K562 (cell line): Measurements from ENCODE around the gene DNAH10. TPM values are rescaled to one million over a fixed set of nuclear protein-coding genes. Genes with fewer than 3 reads are reported as not detected.

Source experiments
- ATAC-seq: fragments of 200-7000 bp; cut with Tn5 transposase; 3 replicates; pipeline ENCODE4 v1.9.1; 2020; ENCODE audit warnings: moderate library complexity
- BruUV-seq: library from RNA; stranded (reverse); fragments of 400-500 nt; replicated peaks from 2 replicates; lab custom pipeline; 2021; lab: Mats Ljungman, UMichigan
- CTCF ChIA-PET: fragments of 300-600 bp; formaldehyde crosslinking; extraction: SDS; loops from one replicate; lab custom pipeline; 2021; ENCODE audit warnings: low intra/inter-chr PET ratio; lab: Yijun Ruan, JAX
- POLR2A ChIA-PET: fragments of 300-600, 350-650 bp; sonication (Branson Sonifier 250); formaldehyde crosslinking; extraction: SDS; loops from one replicate; lab custom pipeline; 2021; ENCODE audit warnings: antibody characterized with exemption, inconsistent platforms; lab: Yijun Ruan, JAX
- DNase-seq, 4 experiments: peaks; one replicate each; pipeline versions ENCODE4 v3.0.0 to v3.0.0-alpha.2; 2011 to 2018; ENCODE audit warnings: low spot score in 3 of 4, mixed read lengths in 3 of 4; ENCODE audit errors: extremely low read depth in 1 of 4
- FAIRE-seq: peaks from 2 replicates; lab custom pipeline; 2011; peaks lifted over from hg19 to GRCh38; lab: Jason Lieb, UNC
- H2AFZ ChIP-seq: 2 replicates; pipeline ENCODE4 v1.6.0; 2011; ENCODE audit warnings: low read depth, low read length, control low read depth, inconsistent platforms
- H3K27ac ChIP-seq: fragments of 200-600 bp; 3 replicates; pipeline ENCODE4 v1.8.0; 2011; ENCODE audit warnings: low read depth, mild to moderate bottlenecking, control low read depth, inconsistent platforms, low read length, moderate library complexity, mixed read lengths; ENCODE audit errors: extremely low read depth
- H3K27me3 ChIP-seq, 2 experiments: fragments of 300-600 bp in 1 of 2; 2 replicates in 1 of 2; 3 replicates in 1 of 2; pipeline versions ENCODE4 v1.6.0 to v1.8.0; 2011; ENCODE audit warnings: inconsistent platforms in 2 of 2, low read length in 2 of 2, mild to moderate bottlenecking in 1 of 2, mixed read lengths in 1 of 2, moderate library complexity in 1 of 2; ENCODE audit not compliant: control insufficient read depth in 2 of 2, insufficient read depth in 2 of 2
- H3K36me3 ChIP-seq: fragments of 300-600 bp; 3 replicates; pipeline ENCODE4 v1.8.0; 2011; ENCODE audit warnings: mild to moderate bottlenecking, low read length, inconsistent platforms; ENCODE audit not compliant: control insufficient read depth, insufficient read depth
- H3K4me1 ChIP-seq, 2 experiments: fragments of 200-600 bp in 1 of 2; replicated peaks in 1 of 2; 2 replicates in 1 of 2; 3 replicates in 1 of 2; pipeline versions ENCODE4 v1.5.1 to v1.8.0; 2011; ENCODE audit warnings: inconsistent platforms in 2 of 2, low read length in 2 of 2, mild to moderate bottlenecking in 1 of 2, mixed read lengths in 1 of 2, moderate library complexity in 1 of 2; ENCODE audit not compliant: control insufficient read depth in 2 of 2, insufficient read depth in 2 of 2
- H3K4me2 ChIP-seq: 2 replicates; pipeline ENCODE4 v1.6.1; 2011; ENCODE audit warnings: low read length, control low read depth, inconsistent platforms, mixed read lengths; ENCODE audit not compliant: insufficient read depth
- H3K4me3 ChIP-seq: fragments of 200-600 bp; sonication (generic), shearing (Covaris generic); 2 replicates; pipeline ENCODE4 v1.5.1; 2016; ENCODE audit warnings: control low read depth, inconsistent platforms
- H3K79me2 ChIP-seq: fragments of 200-600 bp; 3 replicates; pipeline ENCODE4 v1.8.0; 2011; ENCODE audit warnings: low read length, inconsistent platforms; ENCODE audit not compliant: control insufficient read depth, insufficient read depth
- H3K9ac ChIP-seq, 2 experiments: 2 replicates each; pipeline versions ENCODE4 v1.6.0 to v1.6.1; 2011; ENCODE audit warnings: low read depth in 2 of 2, low read length in 2 of 2, control low read depth in 1 of 2, inconsistent platforms in 1 of 2, mild to moderate bottlenecking in 1 of 2, mixed read lengths in 1 of 2; ENCODE audit not compliant: insufficient read depth in 1 of 2
- H3K9me1 ChIP-seq: one replicate; pipeline ENCODE4 v1.6.0; 2011; ENCODE audit warnings: inconsistent platforms, mild to moderate bottlenecking, low read length, moderate library complexity; ENCODE audit not compliant: control insufficient read depth, insufficient read depth
- H3K9me3 ChIP-seq: replicated peaks from 2 replicates; pipeline ENCODE4 v1.5.1; 2011; ENCODE audit warnings: low read depth, low read length, inconsistent platforms; ENCODE audit not compliant: control insufficient read depth, insufficient read depth
- H4K20me1 ChIP-seq: replicated peaks from 2 replicates; pipeline ENCODE4 v1.6.1; 2011; ENCODE audit warnings: low read length, inconsistent platforms, mixed read lengths; ENCODE audit not compliant: control insufficient read depth, insufficient read depth
- FOSL1 ChIP-seq: fragments of 200-800 bp; sonication (Bioruptor generic); conservative IDR thresholded peaks from 2 replicates; pipeline ENCODE4 v1.6.1; 2016; ENCODE audit warnings: missing genetic modification characterization, missing compliant biosample characterization
- MEF2A ChIP-seq: IDR thresholded peaks from 2 replicates; pipeline ENCODE4 v1.6.1; 2011; ENCODE audit warnings: low read depth, mild to moderate bottlenecking, low read length, moderate library complexity; ENCODE audit not compliant: control insufficient read depth
- MEF2D ChIP-seq: conservative IDR thresholded peaks from 2 replicates; pipeline ENCODE4 v1.6.1; 2016; ENCODE audit warnings: low read depth, missing genetic modification characterization, missing compliant biosample characterization
- MXI1 ChIP-seq: IDR thresholded peaks from 2 replicates; pipeline ENCODE4 v1.6.1; 2011; ENCODE audit warnings: low read depth, mild to moderate bottlenecking, improper control_type of control experiment, low read length
- ZNF224 ChIP-seq: sonication (generic); formaldehyde crosslinking; IDR thresholded peaks from 2 replicates; pipeline ENCODE4 v1.8.0; 2022; ENCODE audit warnings: mild to moderate bottlenecking, missing genetic modification reagents
- WGBS: fragments of 100-300 bp; shearing (Covaris generic); methylation state at CpG from one replicate; pipeline ENCODE4 v1.1.6; 2016; ENCODE audit warnings: low coverage, mixed read lengths; ENCODE audit not compliant: insufficient coverage; ENCODE audit errors: missing lambda C conversion rate; 5-methylcytosine and 5-hydroxymethylcytosine counted together
- in situ Hi-C: fragments of 300-500 bp; cut with MboI; formaldehyde crosslinking; loops from 4 replicates; pipeline ENCODE4 v1.15.0; 2018; ENCODE audit warnings: inconsistent platforms, mixed read lengths
- intact Hi-C: fragments of 100-400 bp; cut with micrococcal nuclease; formaldehyde crosslinking; loops from 2 replicates; pipeline ENCODE4 v1.14.2; 2022
- polyA plus RNA-seq, 8 experiments: library from polyadenylated mRNA; depleted of rRNA in 4 of 8; stranded (reverse) in 5 of 8; unstranded in 3 of 8; fragments of >200 nt; fragmentation: Nextera tagmentation in 2 of 8; fragmentation: Illumina TruSeq in 1 of 8; extraction: Ambion mirVana in 2 of 8; extraction: Trizol in 1 of 8; gene quantifications; 2 replicates each; pipeline versions ENCODE4 v1.2.1 to v1.2.3, GENCODE V29; 2011 to 2014; ENCODE audit warnings: inconsistent platforms in 1 of 8, missing spikeins in 1 of 8
- total RNA-seq, 7 experiments: library from RNA; depleted of rRNA in 6 of 7; stranded (reverse); fragments of >200 nt in 6 of 7; fragmentation: Illumina TruSeq in 2 of 7; extraction: Trizol in 2 of 7; gene quantifications; 2 replicates each; pipeline versions ENCODE4 v1.2.1 to v1.2.3, GENCODE V29; 2011 to 2021; ENCODE audit warnings: low replicate concordance in 1 of 7
- TF ChIP-seq, protein P1 (sequence below), 2 experiments: fragments of 450-650 bp in 1 of 2; sonication (generic) in 1 of 2; formaldehyde crosslinking in 1 of 2; IDR thresholded peaks in 1 of 2; conservative IDR thresholded peaks in 1 of 2; 2 replicates each; pipeline versions ENCODE4 v1.6.1 to v1.8.1; 2016 to 2023; ENCODE audit warnings: mild to moderate bottlenecking in 2 of 2, moderate library complexity in 2 of 2, inconsistent platforms in 1 of 2, missing genetic modification reagents in 1 of 2

Gene DNAH10
- total and polyA plus RNA-seq, 9 of the 15 experiments (the other 6 are each of a cell fraction or from before 2014, with no cell fraction given) = 0.01 to 0.06 (median 0.04) TPM; not detected in 1

DNA sequence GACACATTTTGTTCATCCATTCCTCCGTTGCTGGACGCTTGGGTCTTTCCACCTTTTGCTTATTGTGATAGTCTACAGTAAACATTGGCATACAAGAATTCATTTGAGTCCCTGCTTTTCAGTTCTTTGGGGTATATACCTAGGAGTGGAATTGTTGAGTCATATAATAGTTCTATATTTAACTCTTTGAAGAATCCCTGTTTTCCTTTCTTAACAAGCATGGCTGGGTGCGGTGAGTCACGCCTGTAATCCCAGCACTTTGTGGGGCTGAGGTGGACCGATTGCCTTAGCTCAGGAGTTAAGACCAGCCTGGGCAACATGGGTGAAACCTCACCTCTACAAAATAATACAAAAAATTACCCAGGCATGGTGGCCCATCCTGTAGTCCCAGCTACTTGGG lies 135.1 kb downstream of the DNAH10 start:
- H3K4me3 ChIP-seq = no peak overlapping the region
- H3K9me1 ChIP-seq = no peaks in the 10 kb centered on the region
- POLR2A ChIA-PET = no interaction called here
- H4K20me1 ChIP-seq = no peaks in the 10 kb centered on the region; the same call in none of the 2 replicates
- no peak overlapping the region for H3K4me2 ChIP-seq
- H3K79me2 ChIP-seq = no peaks in the 10 kb centered on the region
- BruUV-seq = no TSS peak
- H3K9me3 ChIP-seq = no peaks in the 10 kb centered on the region
- TF ChIP-seq MEF2D = 0 out of 2 replicates have a peak, but pooled peaks have one; percentile 53
- no peak for TF ChIP-seq MXI1
- TF ChIP-seq FOSL1 (tag) = peak; percentile 66
- 0 out of 2 replicates have a peak, but pooled peaks have one; percentile 38 for TF ChIP-seq MEF2A
- TF ChIP-seq, protein P1, sequence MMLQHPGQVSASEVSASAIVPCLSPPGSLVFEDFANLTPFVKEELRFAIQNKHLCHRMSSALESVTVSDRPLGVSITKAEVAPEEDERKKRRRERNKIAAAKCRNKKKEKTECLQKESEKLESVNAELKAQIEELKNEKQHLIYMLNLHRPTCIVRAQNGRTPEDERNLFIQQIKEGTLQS (IDR thresholded peaks at IDR 0.05) = peak; percentile 46; the same call in 1 of the 2 replicates
- TF ChIP-seq, protein P1 (CRISPR knock-in tag; conservative IDR thresholded peaks at IDR 0.05) = no peak
- TF ChIP-seq ZNF224 (CRISPR knock-in tag) = no peak
- 2% methylated on average over 5 of the region's 5 CpGs for WGBS
- no peaks in the 10 kb centered on the region for H3K36me3 ChIP-seq
- no peak for FAIRE-seq
- no peak for ATAC-seq
- H3K4me1 ChIP-seq = peaks cover 0 to 4% of the 10 kb centered on the region in 2 experiments; a peak in 1 of 5 replicates
- no peak overlapping the region for H3K27ac ChIP-seq
- no peak for DNase-seq
- H3K27me3 ChIP-seq = peaks cover 64 to 81% of the 10 kb centered on the region in 2 experiments
- no peak overlapping the region for H2AFZ ChIP-seq
- no peak overlapping the region for H3K9ac ChIP-seq
- intact Hi-C loops (no loop called here), in situ Hi-C loops (no loop called here)
- CTCF ChIA-PET = no interaction called here
